GM19463 (cell line): ENCODE data around the gene ADGRD1.

ENCODE experiments used
- ATAC-seq: cut with Tn5 transposase; IDR thresholded peaks from one replicate; pipeline ENCODE4 v1.9.1; 2021; ENCODE audit warnings: mild to moderate bottlenecking, moderate library complexity; ENCODE audit not compliant: unreplicated experiment

ADGRD1 gene

GRCh38 chr12:131052063-131052781 lies 98.5 kb downstream of the ADGRD1 start:
- ATAC-seq, result no peak

- ATAC-seq, result no peak
Observed at GRCh38 chr12:131052929-131053328, 99.2 kb downstream of the ADGRD1 start.

- no peak for ATAC-seq
Observed at GRCh38 chr12:131053567-131053966, 99.9 kb downstream of the ADGRD1 start.

- no peak for ATAC-seq
Observed at GRCh38 chr12:131054345-131055092, 100.8 kb downstream of the ADGRD1 start.

GRCh38 chr12:131055093-131055465 lies 101.4 kb downstream of the ADGRD1 start:
- ATAC-seq, result no peak

GRCh38 chr12:131055596-131056233 lies 102.0 kb downstream of the ADGRD1 start:
- ATAC-seq, result no peak

GRCh38 chr12:131056626-131057025 lies 102.9 kb downstream of the ADGRD1 start:
- no peak for ATAC-seq

GRCh38 chr12:131057211-131057721 lies 103.6 kb downstream of the ADGRD1 start:
- no peak for ATAC-seq

- ATAC-seq, result no peak
Observed at GRCh38 chr12:131057722-131058515, 104.2 kb downstream of the ADGRD1 start.

GRCh38 chr12:131058700-131059099 lies 105.0 kb downstream of the ADGRD1 start:
- no peak for ATAC-seq

- no peak for ATAC-seq
Observed at GRCh38 chr12:131060011-131060703, 106.5 kb downstream of the ADGRD1 start.

GRCh38 chr12:131061041-131061806 lies 107.5 kb downstream of the ADGRD1 start:
- ATAC-seq, result peak; percentile 76

- no peak for ATAC-seq
Observed at GRCh38 chr12:131063413-131063812, 109.7 kb downstream of the ADGRD1 start.

- no peak for ATAC-seq
Observed at GRCh38 chr12:131063960-131064359, 110.3 kb downstream of the ADGRD1 start.

GRCh38 chr12:131065279-131065678 lies 111.6 kb downstream of the ADGRD1 start:
- ATAC-seq, result no peak

GRCh38 chr12:131065801-131066200 lies 112.1 kb downstream of the ADGRD1 start:
- ATAC-seq, result no peak

- ATAC-seq, result no peak
Observed at GRCh38 chr12:131066207-131066885, 112.6 kb downstream of the ADGRD1 start.

GRCh38 chr12:131066886-131067490 lies 113.3 kb downstream of the ADGRD1 start:
- no peak for ATAC-seq
